Measurements from ENCODE around the gene SBNO2.

Gene SBNO2

GRCh38 chr19:1154731-1155351 is 19.2 kb downstream of the SBNO2 start:
- H3K9me2 ChIP-seq (replicated peaks; ENCODE audit: low read depth, low read length) = no peaks in the 10 kb centered on the region
- H3K9ac ChIP-seq (ENCODE audit: low read depth, low read length, poor library complexity, severe bottlenecking) = no peak overlapping the region
- H2AFZ ChIP-seq (ENCODE audit: low read length) = no peak overlapping the region
- H3K4me3 ChIP-seq (ENCODE audit: low read length, poor library complexity, severe bottlenecking) = no peak overlapping the region
- no peaks in the 10 kb centered on the region for H3F3A ChIP-seq (ENCODE audit: low read depth)
- H3K4me1 ChIP-seq (ENCODE audit: insufficient read depth, low read length, poor library complexity, severe bottlenecking) = no peaks in the 10 kb centered on the region
- H4K20me1 ChIP-seq (ENCODE audit: insufficient read depth, low read length, poor library complexity, severe bottlenecking) = peaks cover 4% of the 10 kb centered on the region
- H3K36me3 ChIP-seq (ENCODE audit: insufficient read depth, low read length) = peaks cover 15% of the 10 kb centered on the region; the same call in 1 of the 2 replicates
- H3K9me3 ChIP-seq (ENCODE audit: insufficient read depth, low read depth, low read length) = no peaks in the 10 kb centered on the region
- H3K79me2 ChIP-seq (ENCODE audit: insufficient read depth, low read length) = 0 out of 2 replicates have a peak, but pooled peaks cover 2% of the 10 kb centered on the region
- no peak for TF ChIP-seq CTCF (conservative IDR thresholded peaks at IDR 0.05; ENCODE audit: low read length)
- no peak for TF ChIP-seq EZH2phosphoT487 (IDR thresholded peaks at IDR 0.05; ENCODE audit: borderline replicate concordance)
- H3K4me2 ChIP-seq (ENCODE audit: low read depth, low read length, poor library complexity, severe bottlenecking) = no peak overlapping the region
- no peaks in the 10 kb centered on the region for H3K27me3 ChIP-seq (ENCODE audit: insufficient read depth, low read length, poor library complexity, severe bottlenecking)

- Histone ChIP-seq H3K9ac (ENCODE audit: low read depth, low read length, poor library complexity, severe bottlenecking) (no peak overlapping the region), H3K9me3 (ENCODE audit: insufficient read depth, low read depth, low read length) (no peaks in the 10 kb centered on the region), H3K79me2 (ENCODE audit: insufficient read depth, low read length) (0 out of 2 replicates have a peak, but pooled peaks cover 2% of the 10 kb centered on the region), H3K36me3 (ENCODE audit: insufficient read depth, low read length) (peaks cover 17% of the 10 kb centered on the region; the same call in 1 of the 2 replicates), H2AFZ (ENCODE audit: low read length) (no peak overlapping the region), H4K20me1 (ENCODE audit: insufficient read depth, low read length, poor library complexity, severe bottlenecking) (peaks cover 4% of the 10 kb centered on the region), H3K9me2 (replicated peaks; ENCODE audit: low read depth, low read length) (no peaks in the 10 kb centered on the region), H3F3A (ENCODE audit: low read depth) (no peaks in the 10 kb centered on the region), H3K4me3 (ENCODE audit: low read length, poor library complexity, severe bottlenecking) (no peak overlapping the region), H3K4me2 (ENCODE audit: low read depth, low read length, poor library complexity, severe bottlenecking) (no peak overlapping the region), H3K27me3 (ENCODE audit: insufficient read depth, low read length, poor library complexity, severe bottlenecking) (no peaks in the 10 kb centered on the region), H3K4me1 (ENCODE audit: insufficient read depth, low read length, poor library complexity, severe bottlenecking) (no peaks in the 10 kb centered on the region)
- TF ChIP-seq CTCF (conservative IDR thresholded peaks at IDR 0.05; ENCODE audit: low read length) (no peak), EZH2phosphoT487 (IDR thresholded peaks at IDR 0.05; ENCODE audit: borderline replicate concordance) (no peak)
These were observed 20.0 kb downstream of the SBNO2 start for GRCh38 chr19:1153891-1154730.

GRCh38 chr19:1151917-1152587 is 22.0 kb downstream of the SBNO2 start:
- Histone ChIP-seq H3F3A (ENCODE audit: low read depth) (no peaks in the 10 kb centered on the region), H3K27me3 (ENCODE audit: insufficient read depth, low read length, poor library complexity, severe bottlenecking) (no peaks in the 10 kb centered on the region), H3K36me3 (ENCODE audit: insufficient read depth, low read length) (peaks cover 19% of the 10 kb centered on the region; the same call in 1 of the 2 replicates), H3K4me2 (ENCODE audit: low read depth, low read length, poor library complexity, severe bottlenecking) (no peak overlapping the region), H2AFZ (ENCODE audit: low read length) (no peak overlapping the region), H3K9me2 (replicated peaks; ENCODE audit: low read depth, low read length) (no peaks in the 10 kb centered on the region), H3K4me1 (ENCODE audit: insufficient read depth, low read length, poor library complexity, severe bottlenecking) (no peaks in the 10 kb centered on the region), H3K79me2 (ENCODE audit: insufficient read depth, low read length) (0 out of 2 replicates have a peak, but pooled peaks cover 2% of the 10 kb centered on the region), H3K9ac (ENCODE audit: low read depth, low read length, poor library complexity, severe bottlenecking) (no peak overlapping the region), H4K20me1 (ENCODE audit: insufficient read depth, low read length, poor library complexity, severe bottlenecking) (peaks cover 4% of the 10 kb centered on the region), H3K4me3 (ENCODE audit: low read length, poor library complexity, severe bottlenecking) (no peak overlapping the region), H3K9me3 (ENCODE audit: insufficient read depth, low read depth, low read length) (no peaks in the 10 kb centered on the region)
- TF ChIP-seq EZH2phosphoT487 (IDR thresholded peaks at IDR 0.05; ENCODE audit: borderline replicate concordance) = no peak
- TF ChIP-seq CTCF (conservative IDR thresholded peaks at IDR 0.05; ENCODE audit: low read length) = no peak

All from Loucy (cell line).